Esophagus squamous epithelium (tissue), 4 donors: ENCODE results near the gene CES5A.

Experiments used
- POLR2A ChIP-seq, 4 donors: fragments of 450-650 bp; IDR thresholded peaks; one replicate each; pipeline ENCODE4 v1.6.1; 2017; ENCODE audit warnings: antibody characterized with exemption in 4 of 4, mild to moderate bottlenecking in 4 of 4, moderate library complexity in 3 of 4
- TF ChIP-seq, protein P1 (sequence below), 6 experiments: fragments of 450-650 bp in 4 of 6; fragments of 200-600 bp in 2 of 6; sonication (generic) in 2 of 6; IDR thresholded peaks; one replicate each; pipeline ENCODE4 v1.5.1; 2016 to 2019; ENCODE audit warnings: antibody characterized with exemption in 6 of 6, mild to moderate bottlenecking in 4 of 6, moderate library complexity in 4 of 6

DNA sequence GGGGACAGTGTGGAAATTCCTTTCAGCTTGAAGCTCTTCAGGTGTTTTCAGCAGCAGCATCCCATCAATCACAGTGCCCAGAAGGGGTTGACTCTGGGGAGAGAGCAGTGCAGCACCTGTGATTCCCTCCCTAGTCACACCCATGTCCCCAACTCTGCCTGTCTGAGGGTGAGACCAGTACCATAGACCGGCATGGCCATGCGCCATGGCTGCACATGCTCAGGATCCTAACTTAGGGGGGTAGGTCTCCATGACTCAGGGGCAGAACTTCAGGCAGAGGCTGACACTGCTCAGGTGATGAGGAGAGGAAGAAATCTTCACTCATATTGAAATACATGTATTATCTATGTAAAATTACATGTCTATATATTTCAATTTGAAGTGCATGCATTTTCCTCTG lies 62.2 kb downstream of the CES5A start:
- TF ChIP-seq, protein P1, sequence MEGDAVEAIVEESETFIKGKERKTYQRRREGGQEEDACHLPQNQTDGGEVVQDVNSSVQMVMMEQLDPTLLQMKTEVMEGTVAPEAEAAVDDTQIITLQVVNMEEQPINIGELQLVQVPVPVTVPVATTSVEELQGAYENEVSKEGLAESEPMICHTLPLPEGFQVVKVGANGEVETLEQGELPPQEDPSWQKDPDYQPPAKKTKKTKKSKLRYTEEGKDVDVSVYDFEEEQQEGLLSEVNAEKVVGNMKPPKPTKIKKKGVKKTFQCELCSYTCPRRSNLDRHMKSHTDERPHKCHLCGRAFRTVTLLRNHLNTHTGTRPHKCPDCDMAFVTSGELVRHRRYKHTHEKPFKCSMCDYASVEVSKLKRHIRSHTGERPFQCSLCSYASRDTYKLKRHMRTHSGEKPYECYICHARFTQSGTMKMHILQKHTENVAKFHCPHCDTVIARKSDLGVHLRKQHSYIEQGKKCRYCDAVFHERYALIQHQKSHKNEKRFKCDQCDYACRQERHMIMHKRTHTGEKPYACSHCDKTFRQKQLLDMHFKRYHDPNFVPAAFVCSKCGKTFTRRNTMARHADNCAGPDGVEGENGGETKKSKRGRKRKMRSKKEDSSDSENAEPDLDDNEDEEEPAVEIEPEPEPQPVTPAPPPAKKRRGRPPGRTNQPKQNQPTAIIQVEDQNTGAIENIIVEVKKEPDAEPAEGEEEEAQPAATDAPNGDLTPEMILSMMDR (IDR thresholded peaks at IDR 0.05): no peak
- no peak for TF ChIP-seq POLR2A (IDR thresholded peaks at IDR 0.05)
